HG02642 (cell line): ENCODE measurements around the gene SLC11A2.
"Not testable (repeated sequence)": the region's sequence is repeated elsewhere in the genome, so short reads cannot be mapped to it uniquely, and the experiment has no call there.

ENCODE experiments used
- ATAC-seq: cut with Tn5 transposase; IDR thresholded peaks from one replicate; pipeline ENCODE4 v1.9.1; 2021; ENCODE audit warnings: mild to moderate bottlenecking; ENCODE audit not compliant: unreplicated experiment, poor library complexity

The SLC11A2 gene

GRCh38 chr12:51028126-51028812 is 2.1 kb upstream of the SLC11A2 start:
- ATAC-seq: no peak

GRCh38 chr12:51027342-51027835 is 1.2 kb upstream of the SLC11A2 start:
- ATAC-seq: no peak

- no peak for ATAC-seq
These were observed 797 bp downstream of the SLC11A2 start for GRCh38 chr12:51025338-51025835.

GRCh38 chr12:51023625-51024382 is 2.4 kb downstream of the SLC11A2 start:
- no peak for ATAC-seq

GRCh38 chr12:51021694-51022093 is 4.5 kb downstream of the SLC11A2 start:
- ATAC-seq: no peak

- no peak for ATAC-seq
These were observed 5.6 kb downstream of the SLC11A2 start for GRCh38 chr12:51020448-51021182.

- ATAC-seq: no peak
These were observed 6.3 kb downstream of the SLC11A2 start for GRCh38 chr12:51019927-51020326.

GRCh38 chr12:51018956-51019355 is 7.2 kb downstream of the SLC11A2 start:
- no peak for ATAC-seq

GRCh38 chr12:51017452-51017851 is 8.7 kb downstream of the SLC11A2 start:
- no peak for ATAC-seq

GRCh38 chr12:51014467-51014866 is 11.7 kb downstream of the SLC11A2 start:
- ATAC-seq: not testable (repeated sequence)

- no peak for ATAC-seq
These were observed 12.7 kb downstream of the SLC11A2 start for GRCh38 chr12:51013441-51013840.

- ATAC-seq: no peak
These were observed 13.5 kb downstream of the SLC11A2 start for GRCh38 chr12:51012570-51013236.

- ATAC-seq: no peak
These were observed 14.2 kb downstream of the SLC11A2 start for GRCh38 chr12:51011955-51012354.

- no peak for ATAC-seq
These were observed 17.1 kb downstream of the SLC11A2 start for GRCh38 chr12:51009056-51009440.

- ATAC-seq: no peak
These were observed 17.7 kb downstream of the SLC11A2 start for GRCh38 chr12:51008329-51009055.

- ATAC-seq: no peak
These were observed 20.5 kb downstream of the SLC11A2 start for GRCh38 chr12:51005671-51006070.

- no peak for ATAC-seq
These were observed 21.2 kb downstream of the SLC11A2 start for GRCh38 chr12:51005030-51005429.

- no peak for ATAC-seq
These were observed 21.7 kb downstream of the SLC11A2 start for GRCh38 chr12:51004504-51004903.

- ATAC-seq: no peak
These were observed 24.4 kb downstream of the SLC11A2 start for GRCh38 chr12:51001799-51002198.

GRCh38 chr12:51000245-51000644 is 25.9 kb downstream of the SLC11A2 start:
- no peak for ATAC-seq
